Left colon (tissue), 2 donors: Measurements from ENCODE around the gene CHST12. TPM values are rescaled to one million over a fixed set of nuclear protein-coding genes. Genes with fewer than 3 reads are reported as not detected.

Source experiments
- ATAC-seq: fragments of 200-7000 bp; cut with Tn5 transposase; one replicate; pipeline ENCODE4 v1.9.1; 2020; ENCODE audit warnings: mild to moderate bottlenecking, moderate library complexity
- DNase-seq, 2 donors: peaks; one replicate each; pipeline ENCODE4 v3.0.0-alpha.2; 2020
- intact Hi-C, 2 donors: fragments of 100-400 bp; cut with DNase I in 1 of 2; cut with micrococcal nuclease in 1 of 2; formaldehyde crosslinking; loops; one replicate each; pipeline versions ENCODE4 v1.11.2 to v1.14.0; 2022; cut with DNase I, micrococcal nuclease
- total RNA-seq, 2 donors: library from RNA; stranded (reverse); fragmentation: NEBNext Ultra II Directional; extraction: Animal tissue kit (Norgen Biotek cat#: 25700); gene quantifications; one replicate each; pipeline ENCODE4 v1.2.1, GENCODE V29; 2021
- donor health status: DM: no; HTN: no; CAD: no.
- donor health status: DM: yes; HTN: yes; CAD: no.

The CHST12 gene
- total RNA-seq, 2 donors from 2014 or later: 11.5 to 12.6 TPM

GRCh38 chr7:2421943-2422310, 18.5 kb downstream of the CHST12 start:
- ATAC-seq (no peak), DNase-seq (no peak)
- intact Hi-C loops: no loop called here

GRCh38 chr7:2425749-2426148, 22.3 kb downstream of the CHST12 start:
- no peak for ATAC-seq
- DNase-seq: no peak
- intact Hi-C loops: no loop called here

GRCh38 chr7:2431260-2431867, 28.0 kb downstream of the CHST12 start:
- DNase-seq: no peak
- peak; percentile 39 for ATAC-seq
- intact Hi-C loops: no loop called here

- intact Hi-C loops: no loop called here
- DNase-seq (no peak), ATAC-seq (no peak)
These were observed 29.7 kb downstream of the CHST12 start for GRCh38 chr7:2432910-2433712.

- no peak for ATAC-seq
- intact Hi-C loops: no loop called here
- no peak for DNase-seq
These were observed 30.5 kb downstream of the CHST12 start for GRCh38 chr7:2433713-2434550.

GRCh38 chr7:2435146-2435545, 31.7 kb downstream of the CHST12 start:
- no peak for DNase-seq
- intact Hi-C loops: no loop called here
- ATAC-seq: no peak

- DNase-seq: no peak
- intact Hi-C loops: no loop called here
- no peak for ATAC-seq
These were observed 33.1 kb downstream of the CHST12 start for GRCh38 chr7:2436341-2437104.

- intact Hi-C loops: no loop called here
- DNase-seq: peak in 1 of 2 donors; percentile 33
- ATAC-seq: peak; percentile 67
These were observed 33.7 kb downstream of the CHST12 start for GRCh38 chr7:2437136-2437535.

GRCh38 chr7:2437537-2438148, 34.2 kb downstream of the CHST12 start:
- intact Hi-C loops: no loop called here
- DNase-seq (no peak), ATAC-seq (peak; percentile 77)

- ATAC-seq (peak; percentile 23), DNase-seq (no peak)
These were observed 34.8 kb downstream of the CHST12 start for GRCh38 chr7:2438186-2438585.

GRCh38 chr7:2438775-2439174, 35.4 kb downstream of the CHST12 start:
- intact Hi-C loops: no loop called here
- DNase-seq (no peak), ATAC-seq (no peak)

More at GRCh38 chr7:2438186-2438585, 34.8 kb downstream of the CHST12 start:
- intact Hi-C loops: no loop called here

- ATAC-seq (no peak), DNase-seq (no peak)
- intact Hi-C loops: no loop called here
These were observed 37.3 kb downstream of the CHST12 start for GRCh38 chr7:2440608-2441245.

GRCh38 chr7:2441430-2442058, 38.1 kb downstream of the CHST12 start:
- intact Hi-C loops: no loop called here
- DNase-seq (no peak), ATAC-seq (no peak)

GRCh38 chr7:2443491-2443890, 40.1 kb downstream of the CHST12 start:
- intact Hi-C loops: no loop called here
- no peak for ATAC-seq
- DNase-seq: no peak

- DNase-seq (no peak), ATAC-seq (no peak)
- intact Hi-C loops: no loop called here
These were observed 41.1 kb downstream of the CHST12 start for GRCh38 chr7:2444476-2444875.

GRCh38 chr7:2445047-2445446, 41.6 kb downstream of the CHST12 start:
- ATAC-seq (no peak), DNase-seq (no peak)
- intact Hi-C loops: no loop called here

GRCh38 chr7:2445898-2446555, 42.6 kb downstream of the CHST12 start:
- no peak for ATAC-seq
- intact Hi-C loops: no loop called here
- DNase-seq: no peak
